Ovary (tissue), 3 donors: ENCODE data around the gene ATG4D.

Experiments used
- CTCF ChIP-seq, 3 donors: fragments of 450-650 bp in 2 of 3; fragments of 200-600 bp in 1 of 3; IDR thresholded peaks; one replicate each; pipeline versions ENCODE4 v1.5.1 to v1.8.0; 2016 to 2022; ENCODE audit warnings: antibody characterized with exemption in 3 of 3, mild to moderate bottlenecking in 1 of 3
- POLR2A ChIP-seq: fragments of 450-650 bp; IDR thresholded peaks from one replicate; pipeline ENCODE4 v1.6.1; 2017; ENCODE audit warnings: antibody characterized with exemption, mild to moderate bottlenecking, moderate library complexity
- donor health status: DM: no; HTN: no; CAD: no.

DNA sequence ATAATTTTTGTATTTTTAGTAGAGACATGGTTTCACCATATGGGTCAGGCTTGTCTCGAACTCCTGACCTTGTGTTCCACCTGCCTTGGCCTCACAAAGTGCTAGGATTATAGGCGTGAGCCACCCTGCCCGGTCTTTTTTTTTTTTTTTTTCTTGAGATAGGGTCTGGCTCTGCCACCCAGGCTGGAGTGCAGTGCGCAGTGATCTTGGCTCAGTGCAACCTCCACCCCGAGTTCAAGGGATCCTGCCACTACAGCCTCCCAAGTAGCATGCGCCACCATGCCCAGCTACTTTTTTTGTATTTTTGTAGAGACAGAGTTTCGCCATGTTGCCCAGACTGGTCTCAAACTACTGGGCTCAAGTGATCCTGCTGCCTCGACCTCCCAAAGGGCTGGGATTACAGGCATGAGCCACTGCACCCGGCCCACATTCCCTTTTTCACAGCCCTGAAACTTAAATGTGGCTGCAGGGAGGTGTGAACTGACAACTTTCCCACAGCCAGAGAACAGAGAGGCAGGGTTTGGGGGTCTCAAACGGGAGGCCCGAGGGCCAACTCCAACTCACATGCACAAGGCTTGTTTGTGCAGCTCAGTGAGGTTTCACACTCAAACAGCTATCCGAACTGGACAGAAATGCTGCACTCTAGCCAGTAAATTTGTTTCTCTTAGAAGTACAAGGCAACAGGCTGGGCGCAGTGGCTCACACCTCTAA is 22.1 kb upstream of the ATG4D start:
- TF ChIP-seq POLR2A, result no peak
- TF ChIP-seq CTCF (IDR thresholded peaks at IDR 0.05), result no peak
